ENCODE measurements around the gene MAGI2. TPM values are rescaled to one million over a fixed set of nuclear protein-coding genes. Genes with fewer than 3 reads are reported as not detected.

MAGI2 gene
- total RNA-seq, 2 donors from 2014 or later, result 10.3 to 19.2 TPM

- Mint-ChIP-seq H3K27me3 (ENCODE audit: insufficient read depth) (no peaks in the 10 kb centered on the region), H3K9me3 (no peaks in the 10 kb centered on the region), H3K4me1 (no peaks in the 10 kb centered on the region), H3K36me3 (ENCODE audit: low read depth) (no peaks in the 10 kb centered on the region), H3K4me3 (no peak overlapping the region), H3K27ac (no peak overlapping the region)
- Histone ChIP-seq H3K4me1 (ENCODE audit: control insufficient read depth, insufficient read depth, low read length) (no peaks in the 10 kb centered on the region), H3K4me3 (ENCODE audit: low read length) (no peak overlapping the region), H3K36me3 (ENCODE audit: control insufficient read depth, insufficient read depth, low read length) (no peaks in the 10 kb centered on the region), H3K9me3 (ENCODE audit: control insufficient read depth, low read length) (no peaks in the 10 kb centered on the region), H3K27me3 (ENCODE audit: control insufficient read depth, insufficient read depth, low read length, poor library complexity, severe bottlenecking) (no peaks in the 10 kb centered on the region), H3K27ac (ENCODE audit: low read depth, low read length) (no peak overlapping the region), H3K9ac (ENCODE audit: extremely low read depth, low read length, poor library complexity, severe bottlenecking) (no peak overlapping the region)
- TF ChIP-seq CTCF (conservative IDR thresholded peaks at IDR 0.05), result no peak
- no peak for DNase-seq
- 89 to 100% methylated on average over 1 of the region's 1 CpG for WGBS, 2 experiments (ENCODE audit: insufficient coverage in 1 of 2, insufficient read length in 1 of 2)
Measured at GRCh38 chr7:78184299-78184698, 1269.2 kb downstream of the MAGI2 start.

- H3K4me3 ChIP-seq (ENCODE audit: low read length), result no peak overlapping the region
- Mint-ChIP-seq H3K4me1 (peaks cover 9% of the 10 kb centered on the region), H3K4me3 (no peak overlapping the region), H3K9me3 (no peaks in the 10 kb centered on the region), H3K27ac (no peak overlapping the region), H3K27me3 (ENCODE audit: insufficient read depth) (no peaks in the 10 kb centered on the region), H3K36me3 (ENCODE audit: low read depth) (no peaks in the 10 kb centered on the region)
- H3K9me3 ChIP-seq (ENCODE audit: control insufficient read depth, low read length), result no peaks in the 10 kb centered on the region
- TF ChIP-seq CTCF (conservative IDR thresholded peaks at IDR 0.05), result no peak
- peaks cover 3% of the 10 kb centered on the region for H3K4me1 ChIP-seq (ENCODE audit: control insufficient read depth, insufficient read depth, low read length)
- no peak for DNase-seq
- H3K27ac ChIP-seq (ENCODE audit: low read depth, low read length), result no peak overlapping the region
- H3K27me3 ChIP-seq (ENCODE audit: control insufficient read depth, insufficient read depth, low read length, poor library complexity, severe bottlenecking), result no peaks in the 10 kb centered on the region
- WGBS, 2 experiments (ENCODE audit: insufficient coverage in 1 of 2, insufficient read length in 1 of 2), result 98 to 100% methylated on average over 2 to 4 of the region's 4 CpGs
- no peaks in the 10 kb centered on the region for H3K36me3 ChIP-seq (ENCODE audit: control insufficient read depth, insufficient read depth, low read length)
- no peak overlapping the region for H3K9ac ChIP-seq (ENCODE audit: extremely low read depth, low read length, poor library complexity, severe bottlenecking)
Measured at GRCh38 chr7:78179827-78180477, 1273.5 kb downstream of the MAGI2 start.

- no peaks in the 10 kb centered on the region for H3K27me3 Mint-ChIP-seq (ENCODE audit: insufficient read depth)
- Histone ChIP-seq H3K36me3 (ENCODE audit: control insufficient read depth, insufficient read depth, low read length) (no peaks in the 10 kb centered on the region), H3K4me3 (ENCODE audit: low read length) (no peak overlapping the region), H3K27me3 (ENCODE audit: control insufficient read depth, insufficient read depth, low read length, poor library complexity, severe bottlenecking) (no peaks in the 10 kb centered on the region), H3K9me3 (ENCODE audit: control insufficient read depth, low read length) (no peaks in the 10 kb centered on the region), H3K27ac (ENCODE audit: low read depth, low read length) (no peak overlapping the region), H3K9ac (ENCODE audit: extremely low read depth, low read length, poor library complexity, severe bottlenecking) (no peak overlapping the region), H3K4me1 (ENCODE audit: control insufficient read depth, insufficient read depth, low read length) (peaks cover 3% of the 10 kb centered on the region)
- H3K4me1 Mint-ChIP-seq, result peaks cover 9% of the 10 kb centered on the region
- H3K9me3 Mint-ChIP-seq, result no peaks in the 10 kb centered on the region
- no peak overlapping the region for H3K4me3 Mint-ChIP-seq
- no peak overlapping the region for H3K27ac Mint-ChIP-seq
- TF ChIP-seq CTCF (conservative IDR thresholded peaks at IDR 0.05), result no peak
- DNase-seq, result no peak
- H3K36me3 Mint-ChIP-seq (ENCODE audit: low read depth), result no peaks in the 10 kb centered on the region
- WGBS, 2 experiments (ENCODE audit: insufficient coverage in 1 of 2, insufficient read length in 1 of 2), result 90 to 97% methylated on average over 4 to 5 of the region's 5 CpGs
Measured at GRCh38 chr7:78179211-78179610, 1274.3 kb downstream of the MAGI2 start.
